HG02588 (cell line): ENCODE results near the gene ROR2.
"Not testable (repeated sequence)": the region's sequence is repeated elsewhere in the genome, so short reads cannot be mapped to it uniquely, and the experiment has no call there.

Source experiments
- ATAC-seq: cut with Tn5 transposase; IDR thresholded peaks from one replicate; pipeline ENCODE4 v1.9.1; 2021; ENCODE audit warnings: mild to moderate bottlenecking, moderate library complexity; ENCODE audit not compliant: unreplicated experiment

ROR2 gene

DNA sequence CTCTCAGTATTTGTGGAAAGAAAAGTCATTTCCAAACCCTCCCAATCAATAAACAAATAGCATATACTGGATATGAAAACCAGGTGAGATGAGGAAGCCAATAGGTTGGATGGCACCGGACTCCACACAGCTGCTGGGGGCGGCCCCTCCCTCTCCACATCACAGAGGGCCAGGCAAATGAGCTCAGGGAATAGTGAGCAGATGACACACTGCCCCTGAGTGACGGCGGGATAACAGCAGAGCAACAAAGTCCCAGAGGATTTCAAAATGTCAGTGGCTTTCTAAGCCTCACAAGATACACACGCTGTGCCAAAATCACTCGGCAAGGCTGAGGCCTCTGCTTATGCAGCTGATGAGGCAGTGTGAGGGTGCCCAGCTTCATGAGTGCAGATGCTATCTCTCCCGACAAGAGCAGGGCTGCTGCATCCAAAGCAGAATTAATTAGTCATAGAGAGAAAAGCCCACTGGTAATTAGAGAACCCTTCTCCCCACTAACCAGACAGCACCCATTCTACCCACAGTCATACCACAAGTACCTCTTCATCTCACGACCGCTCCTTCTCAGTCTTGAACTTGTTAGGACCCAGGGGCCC is 291.4 kb downstream of the ROR2 start:
- peak; percentile 58 for ATAC-seq

DNA sequence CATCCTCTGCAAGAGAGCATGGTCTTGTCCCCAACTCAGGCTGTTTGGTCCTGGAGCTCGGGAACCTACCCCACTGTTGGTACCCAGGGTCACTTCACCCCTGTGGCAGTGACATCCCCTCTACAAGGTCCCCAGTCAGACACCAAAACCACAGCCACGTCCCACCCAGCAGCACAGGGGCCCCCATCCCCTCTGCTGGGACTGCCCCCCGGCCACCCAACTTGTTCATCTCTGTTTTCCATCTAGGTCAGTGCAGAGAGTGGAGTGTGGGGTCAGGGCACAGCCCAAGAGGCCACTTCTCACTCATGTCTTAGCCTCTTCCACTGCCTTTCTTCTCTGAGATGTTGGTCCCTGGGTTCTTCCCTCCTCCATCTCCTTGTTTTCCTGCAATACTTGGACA is 292.5 kb downstream of the ROR2 start:
- no peak for ATAC-seq

DNA sequence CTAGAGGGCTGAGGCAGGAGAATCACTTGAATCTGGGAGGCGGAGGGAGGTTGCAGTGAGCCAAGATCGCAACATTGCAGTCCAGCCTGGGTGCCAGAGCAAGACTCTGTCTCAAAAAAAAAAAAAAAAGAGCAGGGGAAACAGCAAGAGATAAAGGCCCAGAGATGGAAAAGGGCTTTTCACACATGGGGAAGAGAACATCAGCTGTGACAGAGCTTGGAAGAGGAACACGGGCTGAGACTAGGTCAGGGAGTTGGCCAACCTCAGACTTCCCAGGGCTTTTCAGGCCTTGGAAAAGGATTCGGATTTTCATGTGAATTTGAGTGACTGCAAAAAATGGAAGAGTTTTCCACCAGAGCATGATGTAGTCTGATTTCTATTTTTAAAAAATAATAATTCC is 294.4 kb downstream of the ROR2 start:
- no peak for ATAC-seq

DNA sequence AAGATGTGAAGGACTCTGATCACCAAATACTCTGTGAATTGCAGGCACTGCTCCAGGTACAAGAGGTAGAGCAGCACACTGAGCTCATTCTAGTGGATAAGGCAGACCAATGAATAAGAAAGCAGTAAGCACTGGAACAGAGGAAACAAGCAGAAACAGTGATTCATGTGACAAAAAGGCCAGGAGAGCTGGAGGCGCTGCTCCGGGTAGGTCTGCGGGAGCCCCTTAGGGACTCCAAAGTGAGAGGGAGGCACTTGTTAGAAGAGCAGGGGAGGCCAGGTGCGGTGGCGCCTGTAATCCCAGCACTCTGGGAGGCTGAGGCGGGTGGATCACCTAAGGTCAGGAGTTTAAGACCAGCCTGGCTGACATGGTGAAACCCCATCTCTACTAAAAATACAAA is 294.8 kb downstream of the ROR2 start:
- no peak for ATAC-seq

DNA sequence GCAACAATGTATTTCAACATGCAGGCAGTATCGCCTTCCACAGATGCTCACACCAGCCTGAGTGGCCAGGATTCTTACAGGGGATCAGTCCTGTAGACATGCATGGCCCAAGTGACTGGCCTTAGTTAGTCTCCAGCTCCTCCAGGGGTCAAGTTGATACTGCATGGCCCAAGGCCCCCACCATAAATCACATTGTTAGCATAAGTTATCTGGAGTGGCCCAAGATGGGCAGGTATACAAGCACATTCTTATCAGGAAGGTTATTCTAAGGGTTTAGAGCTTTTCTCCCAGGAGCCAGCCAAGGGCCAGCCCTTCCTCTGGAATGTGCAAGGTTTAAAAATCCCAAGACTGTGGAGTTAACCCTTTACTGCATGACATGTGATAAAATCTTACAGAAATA is 295.5 kb downstream of the ROR2 start:
- no peak for ATAC-seq

DNA sequence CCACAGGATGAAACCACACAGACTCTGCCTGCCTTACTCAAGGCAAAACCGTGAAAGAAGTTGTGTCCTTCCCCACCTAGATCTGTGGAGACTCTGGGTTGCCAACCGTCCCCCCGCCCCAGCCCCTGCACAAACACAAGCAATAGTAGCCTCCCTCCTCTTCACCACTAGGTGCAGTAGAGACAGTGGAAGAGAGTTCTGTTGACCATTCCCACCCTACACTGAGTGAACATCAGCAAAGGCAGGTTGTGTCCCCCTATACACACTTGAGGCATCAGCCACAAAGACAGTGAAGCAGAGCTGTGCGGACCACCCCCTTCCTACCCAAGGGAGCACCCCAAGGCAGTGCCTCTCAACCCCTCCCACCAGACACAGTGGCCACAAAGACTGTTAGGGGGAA is 302.7 kb downstream of the ROR2 start:
- peak; percentile 17 for ATAC-seq

DNA sequence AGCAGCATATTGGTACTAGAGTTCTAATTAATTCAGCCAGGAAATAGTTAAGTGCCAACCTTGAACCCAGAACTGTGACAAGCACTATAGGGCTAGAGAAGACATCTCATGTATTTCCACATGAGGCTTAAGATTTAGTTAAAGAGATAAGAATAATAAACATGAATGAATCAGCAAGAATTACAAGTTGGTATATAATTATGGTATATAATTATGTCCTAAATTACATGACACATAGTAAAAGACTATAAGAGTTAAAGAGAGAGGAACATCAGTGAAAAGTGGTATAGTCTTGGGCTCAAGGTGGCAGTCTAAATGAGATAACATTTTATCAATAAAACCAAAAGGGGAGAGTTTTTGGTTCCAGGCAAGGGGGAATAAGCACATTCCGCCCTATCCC is 303.3 kb downstream of the ROR2 start:
- no peak for ATAC-seq

DNA sequence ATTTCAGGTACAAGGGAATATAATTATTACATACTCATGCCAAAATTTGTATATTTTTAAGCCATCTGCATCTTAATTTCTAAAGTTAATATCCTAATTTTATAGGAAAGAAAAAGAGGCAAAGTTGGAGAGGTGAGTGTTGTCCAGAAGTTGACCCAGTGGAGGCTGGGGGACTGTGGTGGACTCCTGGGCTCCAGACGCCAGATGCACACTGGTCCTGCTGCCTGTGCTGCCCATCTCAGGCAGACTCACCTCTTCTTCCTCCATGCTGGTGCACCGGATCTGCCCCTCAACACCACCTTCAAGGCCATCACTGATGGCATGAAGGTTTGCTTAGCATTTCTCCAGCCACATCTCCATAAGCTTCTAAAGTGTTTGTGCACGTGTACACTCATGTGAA is 305.6 kb downstream of the ROR2 start:
- no peak for ATAC-seq

DNA sequence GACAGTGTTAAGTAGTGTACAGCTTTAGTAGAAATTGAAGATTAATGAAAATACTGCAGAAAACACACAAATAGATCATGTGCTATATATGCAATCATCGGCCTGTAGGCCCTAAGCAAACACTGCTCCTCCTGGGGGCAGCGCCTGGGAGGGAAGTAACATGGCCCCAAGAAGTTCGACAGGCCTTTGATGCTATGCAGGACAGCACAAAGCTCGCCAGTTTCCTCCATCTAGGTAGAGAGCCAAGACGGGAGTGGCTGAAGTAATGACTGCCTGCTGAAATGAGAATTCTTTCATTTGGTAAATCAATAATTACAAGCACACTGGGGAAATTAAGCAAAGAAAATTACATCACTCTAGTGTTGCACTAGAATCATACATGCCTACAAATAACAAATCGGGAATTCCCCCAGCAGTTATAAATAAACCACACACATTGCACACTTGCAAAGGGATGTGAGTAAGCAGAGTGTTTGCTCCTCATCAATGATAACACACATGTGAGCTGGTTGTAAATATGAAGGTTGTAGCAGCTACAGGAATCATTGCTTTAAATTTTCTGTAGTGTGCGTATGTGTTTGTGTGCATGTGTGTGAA is 306.4 kb downstream of the ROR2 start:
- ATAC-seq, result no peak

DNA sequence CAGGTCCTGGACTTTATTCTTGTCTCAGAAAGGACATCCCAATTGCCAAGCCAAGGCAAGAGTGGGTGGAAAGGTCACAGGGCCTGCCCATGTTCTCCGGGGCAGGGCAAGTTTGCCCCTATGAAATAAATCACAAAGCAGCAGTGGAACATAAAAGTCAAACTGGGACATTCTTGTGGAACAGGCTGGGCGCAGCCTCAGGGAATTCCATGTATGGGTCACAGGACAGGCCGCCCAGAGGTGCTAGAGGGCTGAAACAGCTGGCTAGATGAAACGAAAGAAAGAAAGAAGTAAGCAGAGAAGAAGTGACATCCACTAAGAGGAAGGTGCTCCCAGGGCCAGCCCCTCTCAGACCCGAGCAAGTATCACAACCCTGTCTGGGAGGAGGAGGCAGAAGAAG is 307.3 kb downstream of the ROR2 start:
- no peak for ATAC-seq

DNA sequence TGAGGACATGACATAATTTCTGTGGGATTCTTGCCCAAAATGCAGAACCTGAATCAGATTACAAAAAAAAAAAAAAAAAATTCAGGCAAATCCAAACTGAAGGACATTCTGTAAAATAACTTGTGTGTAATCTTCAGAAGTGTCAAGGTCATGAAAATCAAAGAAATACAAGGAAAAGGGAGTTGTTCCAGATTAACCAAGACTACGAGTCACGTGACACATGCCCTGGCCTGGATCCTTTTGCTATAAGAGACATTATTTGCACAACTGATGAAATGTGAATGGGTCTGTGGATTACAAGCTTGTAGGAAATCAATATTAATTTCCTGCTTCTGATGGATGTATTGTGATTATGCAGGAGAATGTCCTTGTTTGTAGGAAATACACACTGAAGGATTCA is 309.6 kb downstream of the ROR2 start:
- no peak for ATAC-seq

- ATAC-seq, result no peak
Observed at GRCh38 chr9:91639054-91639453, 311.0 kb downstream of the ROR2 start.

DNA sequence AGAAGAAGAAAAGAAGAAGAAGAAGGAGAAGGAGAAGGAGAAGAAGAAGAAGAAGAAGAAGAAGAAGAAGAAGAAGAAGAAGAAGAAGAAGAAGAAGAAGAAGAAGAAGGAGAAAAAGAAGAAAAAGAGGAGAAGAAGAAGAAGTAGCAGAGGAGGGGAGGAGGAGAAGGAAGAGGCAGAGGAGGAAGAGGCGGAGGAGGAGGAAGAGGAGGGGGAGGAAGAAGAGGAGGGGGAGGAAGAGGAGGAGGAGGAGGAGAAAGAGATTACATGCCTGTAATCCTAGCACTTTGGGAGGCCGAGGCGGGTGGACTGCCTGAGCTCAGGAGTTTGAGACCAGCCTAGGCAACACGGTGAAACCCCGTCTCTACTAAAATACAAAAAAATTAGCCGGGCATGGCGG is 315.2 kb downstream of the ROR2 start:
- not testable (repeated sequence) for ATAC-seq

- no peak for ATAC-seq
Observed at GRCh38 chr9:91629718-91630117, 320.3 kb downstream of the ROR2 start.

- ATAC-seq, result no peak
Observed at GRCh38 chr9:91628892-91629291, 321.1 kb downstream of the ROR2 start.

GRCh38 chr9:91625331-91625730 is 324.7 kb downstream of the ROR2 start:
- ATAC-seq, result no peak

GRCh38 chr9:91623004-91623403 is 327.0 kb downstream of the ROR2 start:
- no peak for ATAC-seq

DNA sequence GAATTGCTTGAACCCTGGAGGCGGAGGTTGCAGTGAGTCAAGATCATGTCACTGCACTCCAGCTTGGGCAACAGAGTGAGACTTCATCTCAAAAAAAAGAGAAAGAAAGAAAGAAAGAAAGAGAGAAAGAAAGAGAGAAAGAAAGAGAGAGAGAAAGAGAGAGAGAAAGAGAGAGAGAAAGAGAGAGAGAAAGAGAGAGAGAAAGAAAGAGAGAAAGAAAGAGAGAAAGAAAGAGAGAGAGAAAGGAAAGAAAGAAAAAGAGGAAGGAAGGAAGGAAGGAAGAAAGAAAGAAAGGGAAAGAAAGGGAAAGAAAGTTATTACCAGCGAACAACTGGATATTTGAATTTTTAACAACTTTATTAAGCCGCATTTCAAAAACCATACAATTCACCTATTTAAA is 327.9 kb downstream of the ROR2 start:
- ATAC-seq, result not testable (repeated sequence)

- ATAC-seq, result not testable (repeated sequence)
Observed at GRCh38 chr9:91614044-91614443, 336.0 kb downstream of the ROR2 start.

DNA sequence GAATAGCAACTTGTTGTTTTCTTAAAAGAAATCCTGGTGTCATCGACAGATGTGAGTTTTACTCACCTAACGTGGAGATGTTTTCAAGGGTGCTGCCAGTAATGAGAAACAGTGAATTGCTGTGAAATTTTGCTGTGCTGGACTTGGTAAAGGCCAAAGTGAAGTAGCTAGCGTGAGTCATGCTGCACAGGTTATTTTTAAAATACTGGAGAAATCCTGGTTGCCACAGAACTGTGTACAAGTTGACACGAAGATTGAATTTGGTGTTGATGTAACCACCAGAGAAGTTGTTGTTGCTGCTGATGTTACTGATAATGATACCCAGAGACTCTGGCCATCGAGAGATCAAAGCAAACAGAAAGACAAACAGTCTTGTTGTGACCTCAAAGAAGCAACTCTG is 338.4 kb downstream of the ROR2 start:
- ATAC-seq, result no peak

- ATAC-seq, result no peak
Observed at GRCh38 chr9:91606255-91606995, 343.6 kb downstream of the ROR2 start.

DNA sequence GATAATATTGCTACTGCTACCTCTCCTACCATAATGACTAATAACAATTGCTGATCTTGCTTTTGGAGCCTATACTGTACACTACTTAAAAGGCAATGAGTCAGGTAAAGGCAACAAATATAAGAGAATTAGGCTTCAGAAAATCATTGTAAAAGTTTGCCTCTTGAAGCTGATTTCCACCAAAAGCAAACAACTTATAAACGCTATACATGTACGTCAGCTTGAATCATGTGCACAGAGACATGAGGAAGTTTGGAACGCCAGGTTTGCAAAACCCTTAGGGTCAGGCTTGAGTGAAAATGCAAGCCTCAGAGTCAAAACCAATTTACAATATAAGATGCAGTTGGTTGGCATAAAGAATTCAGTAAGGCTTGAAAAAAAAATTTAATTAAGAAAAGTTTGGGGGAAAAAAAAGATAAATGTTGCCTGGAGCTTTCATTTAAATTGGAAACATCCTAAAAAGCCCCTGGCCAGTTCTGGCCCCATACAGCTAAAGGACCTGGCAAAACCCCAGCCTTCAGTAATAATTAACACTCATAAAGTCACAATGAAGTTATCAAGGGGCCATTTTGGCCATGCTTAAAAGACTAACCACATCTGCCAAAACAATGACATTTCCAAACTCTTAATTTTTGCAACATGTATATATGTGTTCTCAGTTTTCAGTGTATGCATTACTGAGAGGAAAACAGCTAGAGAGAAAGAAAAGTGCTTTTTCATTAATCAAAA is 345.4 kb downstream of the ROR2 start:
- no peak for ATAC-seq
